Jurkat, Clone E6-1 (cell line): ENCODE data around the gene RAB38.

Source experiments
- DNase-seq: peaks from one replicate; pipeline ENCODE4 v3.0.0-alpha.2; 2011; ENCODE audit warnings: low read depth, low spot score
- H3K4me3 ChIP-seq: 2 replicates; pipeline ENCODE4 v1.5.1; 2011; ENCODE audit warnings: mild to moderate bottlenecking, low read length, control low read depth, moderate library complexity

RAB38 gene

DNA sequence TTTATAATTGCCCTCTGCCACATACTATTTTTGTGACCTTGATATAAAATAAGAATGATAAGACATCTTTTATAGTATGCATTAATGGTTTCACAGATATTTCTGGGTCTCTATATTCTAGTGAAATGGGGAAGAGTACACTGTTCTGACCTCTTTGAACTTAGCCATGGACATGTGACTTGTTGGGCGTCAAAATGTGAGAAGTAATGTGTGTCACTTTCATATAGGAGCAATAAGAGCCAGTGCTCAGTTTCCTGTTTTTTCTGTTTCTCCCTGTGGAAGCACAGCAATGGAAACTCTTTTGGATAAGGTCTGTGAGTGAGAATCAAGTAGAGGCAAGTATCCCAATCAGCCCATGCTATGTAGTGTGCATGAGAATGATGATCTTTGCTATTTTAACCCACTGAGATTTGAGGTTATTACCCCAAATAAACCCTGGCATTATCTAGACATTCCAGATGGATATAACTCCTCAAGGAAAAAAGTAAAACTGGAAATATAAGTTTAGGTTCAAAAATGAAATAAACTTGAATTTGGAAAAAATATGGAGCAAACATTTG lies 60.7 kb downstream of the RAB38 start:
- no peak for DNase-seq

DNA sequence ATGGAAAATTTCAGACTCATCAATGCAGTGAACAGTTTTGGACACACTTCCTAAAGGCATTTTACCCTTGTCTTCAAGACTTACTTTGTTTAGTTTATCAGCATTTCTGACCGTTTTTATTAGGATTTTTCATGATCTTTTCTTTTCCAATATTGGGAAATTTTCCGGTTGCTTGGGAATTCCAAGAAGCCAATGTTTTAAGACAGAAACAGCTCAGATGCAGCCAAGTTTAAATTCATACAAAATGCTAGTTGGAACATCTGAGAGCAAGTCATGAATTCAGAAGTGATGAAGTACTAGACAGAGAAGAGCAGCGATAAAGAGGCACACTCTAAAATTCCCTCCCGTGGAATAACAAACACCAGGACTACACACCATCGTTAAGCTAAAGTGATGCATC lies 68.6 kb downstream of the RAB38 start:
- DNase-seq = no peak
- H3K4me3 ChIP-seq = no peak overlapping the region

More for the DNA sequence above, 60.7 kb downstream of the RAB38 start:
- H3K4me3 ChIP-seq = no peak overlapping the region

GRCh38 chr11:88105951-88106350 lies 69.3 kb downstream of the RAB38 start:
- no peak for DNase-seq
- no peak overlapping the region for H3K4me3 ChIP-seq

- no peak for DNase-seq
- H3K4me3 ChIP-seq = no peak overlapping the region
Measured at GRCh38 chr11:88105526-88105925, 69.7 kb downstream of the RAB38 start.

- no peak for DNase-seq
- no peak overlapping the region for H3K4me3 ChIP-seq
Measured at GRCh38 chr11:88104408-88104807, 70.8 kb downstream of the RAB38 start.

GRCh38 chr11:88103337-88104206 lies 71.7 kb downstream of the RAB38 start:
- peak; percentile 77 for DNase-seq
- no peak overlapping the region for H3K4me3 ChIP-seq

- no peak for DNase-seq
- H3K4me3 ChIP-seq = no peak overlapping the region
Measured at GRCh38 chr11:88102598-88102934, 72.7 kb downstream of the RAB38 start.

- no peak overlapping the region for H3K4me3 ChIP-seq
- DNase-seq = no peak
Measured at GRCh38 chr11:88101881-88102597, 73.2 kb downstream of the RAB38 start.

- H3K4me3 ChIP-seq = no peak overlapping the region
- DNase-seq = no peak
Measured at GRCh38 chr11:88100151-88100550, 75.1 kb downstream of the RAB38 start.

- no peak for DNase-seq
Measured at GRCh38 chr11:88098289-88098688, 77.0 kb downstream of the RAB38 start.

DNA sequence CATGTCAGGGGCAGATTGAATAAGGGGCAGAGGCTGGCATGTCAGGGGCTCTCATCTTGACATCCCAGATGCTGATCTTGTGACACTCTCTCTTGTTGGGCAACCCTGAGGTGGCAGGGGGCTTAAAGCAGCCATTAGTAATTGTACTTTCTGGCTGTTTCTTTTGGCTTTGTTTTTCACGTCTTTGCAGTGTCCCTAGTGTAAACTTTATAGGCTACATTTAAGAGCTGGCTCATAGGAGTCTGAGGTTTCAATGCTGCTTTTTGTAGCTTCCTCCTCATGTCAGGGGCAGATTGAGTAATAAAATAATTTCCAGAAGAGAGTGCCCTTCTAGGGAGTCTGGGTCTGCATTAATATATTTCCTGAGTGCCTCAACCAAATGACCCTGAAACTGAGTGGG lies 86.1 kb downstream of the RAB38 start:
- no peak overlapping the region for H3K4me3 ChIP-seq
- no peak for DNase-seq

More at GRCh38 chr11:88098289-88098688, 77.0 kb downstream of the RAB38 start:
- H3K4me3 ChIP-seq = no peak overlapping the region

GRCh38 chr11:88087337-88087736 lies 87.9 kb downstream of the RAB38 start:
- DNase-seq = no peak
- H3K4me3 ChIP-seq = no peak overlapping the region

DNA sequence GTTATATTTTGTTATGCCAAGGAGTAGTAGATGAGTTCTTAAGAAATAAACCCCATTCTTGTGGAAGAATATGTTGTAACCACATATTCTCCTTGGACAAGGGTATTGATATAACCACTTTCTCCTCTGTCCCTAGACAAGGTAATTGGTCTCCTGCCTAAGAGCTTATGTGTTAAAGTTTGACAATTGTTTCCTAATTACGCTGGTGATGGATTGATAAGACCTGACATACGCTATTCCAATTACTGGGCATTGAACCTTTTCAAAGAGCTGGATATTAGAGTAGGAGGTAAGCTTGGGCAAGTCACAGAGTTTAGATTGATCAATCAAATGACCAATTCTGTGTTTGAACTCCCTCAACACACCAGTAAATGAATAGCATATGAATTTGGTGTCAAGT lies 88.9 kb downstream of the RAB38 start:
- no peak overlapping the region for H3K4me3 ChIP-seq
- no peak for DNase-seq

GRCh38 chr11:88070437-88070836 lies 104.8 kb downstream of the RAB38 start:
- no peak for DNase-seq
- no peak overlapping the region for H3K4me3 ChIP-seq

- DNase-seq = no peak
- H3K4me3 ChIP-seq = no peak overlapping the region
Measured at GRCh38 chr11:88068848-88069554, 106.2 kb downstream of the RAB38 start.

DNA sequence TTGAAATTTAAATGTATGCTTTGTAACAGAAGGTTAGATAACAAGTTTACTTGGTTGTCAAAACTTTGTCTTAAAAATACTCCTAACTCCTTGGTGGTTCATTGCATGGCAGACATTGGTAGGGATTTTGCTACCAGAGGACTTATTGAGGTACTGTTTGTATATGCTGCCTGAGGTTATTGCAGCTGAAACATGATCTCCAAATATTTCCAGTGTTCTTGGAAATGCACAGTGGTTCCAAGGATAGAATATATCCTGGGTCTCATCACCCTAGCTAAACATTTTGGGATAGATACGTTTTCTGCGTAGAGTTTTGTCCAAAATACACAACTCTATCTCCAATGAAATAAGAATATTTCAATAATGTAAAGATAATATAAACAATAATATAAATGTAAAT lies 109.2 kb downstream of the RAB38 start:
- no peak overlapping the region for H3K4me3 ChIP-seq
- DNase-seq = no peak

DNA sequence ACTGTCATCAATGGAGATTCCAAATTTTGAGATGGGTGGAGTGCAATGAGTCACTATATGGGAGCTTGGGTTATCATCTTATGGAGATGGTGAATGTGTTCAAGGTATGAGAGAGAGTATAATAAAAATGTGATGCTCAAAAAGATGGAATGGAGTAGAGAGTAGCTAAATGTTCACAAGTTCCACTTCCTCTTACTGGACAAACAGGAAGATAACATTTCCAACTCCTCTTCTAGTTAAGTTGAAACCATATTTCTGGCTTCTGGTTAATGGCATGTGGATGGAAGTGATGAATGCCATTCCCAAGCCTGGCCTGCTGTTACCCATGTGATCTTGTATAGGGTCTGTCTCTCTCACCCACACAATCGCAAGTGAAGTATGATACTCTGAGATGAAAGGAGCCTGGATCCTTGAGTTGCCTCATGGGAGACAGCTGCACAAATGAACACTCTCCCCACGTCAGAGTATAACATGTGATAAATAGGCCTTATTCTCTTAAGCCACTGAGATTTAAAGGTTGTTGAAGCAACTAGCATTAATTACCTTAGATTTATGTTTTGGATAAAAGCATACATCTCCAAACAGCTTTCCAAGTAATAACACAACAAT lies 111.0 kb downstream of the RAB38 start:
- H3K4me3 ChIP-seq = no peak overlapping the region
- DNase-seq = no peak
